Pancreas (tissue), 10 donors: ENCODE measurements around the gene IL1A. TPM values are rescaled to one million over a fixed set of nuclear protein-coding genes. Genes with fewer than 3 reads are reported as not detected.

Experiments
- ATAC-seq, 4 donors: fragments of 200-7000 bp; cut with Tn5 transposase; one replicate each; pipeline versions ENCODE4 v1.8.0 to v1.9.1; 2020; ENCODE audit warnings: mild to moderate bottlenecking in 4 of 4, moderate library complexity in 4 of 4
- DNase-seq, 6 donors: peaks; one replicate each; pipeline ENCODE4 v3.0.0-alpha.2; 2020
- FAIRE-seq: peaks from 2 replicates; lab custom pipeline; 2012; peaks lifted over from hg19 to GRCh38; lab: Jason Lieb, UNC
- H3K27ac ChIP-seq, 4 donors: fragments of 200-600 bp; sonication (generic); 1 replicate in 3 of 4; 2 replicates in 1 of 4; pipeline versions ENCODE4 v1.5.0 to v1.8.0; 2020
- H3K27me3 ChIP-seq, 4 donors: fragments of 200-600 bp; one replicate each; pipeline ENCODE4 v1.8.0; 2021
- H3K36me3 ChIP-seq, 3 donors: fragments of 200-600 bp; sonication (generic) in 1 of 3; one replicate each; pipeline versions ENCODE4 v1.5.0 to v1.8.0; 2020 to 2021
- H3K4me1 ChIP-seq, 3 donors: fragments of 200-600 bp; one replicate each; pipeline ENCODE4 v1.8.0; 2021
- H3K4me3 ChIP-seq, 4 donors: fragments of 200-600 bp; sonication (generic) in 2 of 4; one replicate each; pipeline versions ENCODE4 v1.5.0 to v1.8.0; 2020 to 2021
- H3K9me3 ChIP-seq, 4 donors: fragments of 200-600 bp; one replicate each; pipeline ENCODE4 v1.8.0; 2021
- CTCF ChIP-seq, 4 donors: fragments of 200-600 bp; sonication (generic) in 3 of 4; IDR thresholded peaks; one replicate each; pipeline versions ENCODE4 v1.5.0 to v1.8.0; 2021; ENCODE audit warnings: antibody characterized with exemption in 4 of 4
- WGBS, 2 donors: extraction: QIAGEN DNeasy Blood & Tissue Kit; methylation state at CpG; one replicate each; pipeline ENCODE4 v1.1.7; 2013; 5-methylcytosine and 5-hydroxymethylcytosine counted together
- intact Hi-C, 3 donors: fragments of 100-400 bp; cut with DNase I; formaldehyde crosslinking; loops; one replicate each; pipeline versions ENCODE4 v1.11.1 to v1.14.2; 2022
- polyA plus RNA-seq, 2 donors: library from polyadenylated mRNA; stranded (reverse); fragments of 200-250 nt; gene quantifications; one replicate each; pipeline ENCODE4 v1.2.3, GENCODE V29; 2013
- total RNA-seq, 6 donors: library from RNA; stranded (reverse); fragmentation: NEBNext Ultra II Directional in 4 of 6; extraction: Animal tissue kit (Norgen Biotek cat#: 25700) in 4 of 6; gene quantifications; one replicate each; pipeline versions ENCODE4 v1.2.1 to v1.2.4, GENCODE V29; 2021 to 2023
- donor health status: healthy with polysubstance abuse.
- donor health status: DM: no; HTN: no; CAD: no; lungs with moderate emphysema.
- donor health status: DM: no; HTN: no; CAD: no.
- donor health status: control.
- donor health status: control.
- donor health status: Bipolar disorder and iron deficiency.
- donor health status: DM: yes; HTN: yes; CAD: no.
- donor health status: DM: no; HTN: no; CAD: no.
- donor health status: DM: no; HTN: no; CAD: no.
- donor health status: DM: yes; HTN: yes; CAD: no.

IL1A gene
- total and polyA plus RNA-seq, 8 donors, result 0.05 to 0.18 (median 0.09) TPM; not detected in 4

GRCh38 chr2:112749755-112750559 is 34.3 kb downstream of the IL1A start:
- intact Hi-C loops, result loop anchor here in 1 of 3 donors (5.0 to 10.0 kb wide), 2 partner anchors 137 to 185 kb away; no protein-coding TSS in a partner anchor
- no peak overlapping the region for H3K4me3 ChIP-seq
- peak; percentile 69 to 93 (median 74) for TF ChIP-seq CTCF (IDR thresholded peaks at IDR 0.05)
- no peak overlapping the region for H3K27ac ChIP-seq
- ATAC-seq, result peak; percentile 61 to 97 (median 86)
- peak; percentile 49 to 89 (median 74) for DNase-seq
- no peaks in the 10 kb centered on the region for H3K36me3 ChIP-seq
- H3K4me1 ChIP-seq, result peaks cover 0 to 4% (median 0%) of the 10 kb centered on the region in 3 donors
- H3K27me3 ChIP-seq, result no peaks in the 10 kb centered on the region
- 67 to 71% methylated on average over 9 of the region's 9 CpGs for WGBS, 2 donors
- no peak for FAIRE-seq
- H3K9me3 ChIP-seq, result no peaks in the 10 kb centered on the region

GRCh38 chr2:112740527-112740926 is 43.8 kb downstream of the IL1A start:
- 88 to 92% methylated on average over 7 of the region's 7 CpGs for WGBS, 2 donors
- no peak for ATAC-seq
- DNase-seq, result no peak
- Histone ChIP-seq H3K27ac (no peak overlapping the region), H3K4me3 (no peak overlapping the region), H3K4me1 (peaks cover 0 to 5% (median 0%) of the 10 kb centered on the region in 3 donors), H3K36me3 (no peaks in the 10 kb centered on the region), H3K9me3 (no peaks in the 10 kb centered on the region), H3K27me3 (no peaks in the 10 kb centered on the region)
- TF ChIP-seq CTCF (IDR thresholded peaks at IDR 0.05), result no peak
- intact Hi-C loops, result no loop called here
- no peak for FAIRE-seq

GRCh38 chr2:112737542-112738232 is 46.6 kb downstream of the IL1A start:
- H3K4me3 ChIP-seq, result no peak overlapping the region
- no peak for DNase-seq
- H3K27ac ChIP-seq, result no peak overlapping the region
- ATAC-seq, result peak in 3 of 4 donors; percentile 53 to 76 (median 65)
- peaks cover 0 to 5% (median 0%) of the 10 kb centered on the region in 3 donors for H3K4me1 ChIP-seq
- no peaks in the 10 kb centered on the region for H3K27me3 ChIP-seq
- intact Hi-C loops, result no loop called here
- H3K36me3 ChIP-seq, result no peaks in the 10 kb centered on the region
- no peak for TF ChIP-seq CTCF (IDR thresholded peaks at IDR 0.05)
- H3K9me3 ChIP-seq, result no peaks in the 10 kb centered on the region
- WGBS, 2 donors, result 73 to 75% methylated on average over 1 of the region's 1 CpG
- no peak for FAIRE-seq

- no peak for FAIRE-seq
- H3K4me1 ChIP-seq, result peaks cover 0 to 5% (median 0%) of the 10 kb centered on the region in 3 donors
- no peak for ATAC-seq
- no peaks in the 10 kb centered on the region for H3K36me3 ChIP-seq
- no peak overlapping the region for H3K27ac ChIP-seq
- DNase-seq, result no peak
- no peaks in the 10 kb centered on the region for H3K27me3 ChIP-seq
- no peak overlapping the region for H3K4me3 ChIP-seq
- intact Hi-C loops, result no loop called here
- H3K9me3 ChIP-seq, result no peaks in the 10 kb centered on the region
- TF ChIP-seq CTCF (IDR thresholded peaks at IDR 0.05), result no peak
- 12 to 18% methylated on average over 1 of the region's 1 CpG for WGBS, 2 donors
Observed at GRCh38 chr2:112733871-112734270, 50.4 kb downstream of the IL1A start.
